Frontal cortex (tissue), 4 donors: ENCODE measurements around the gene GNB5. TPM values are rescaled to one million over a fixed set of nuclear protein-coding genes. Genes with fewer than 3 reads are reported as not detected.

Experiments used
- DNase-seq, 2 donors: peaks; one replicate each; pipeline ENCODE4 v3.0.0; 2012; ENCODE audit warnings: low spot score in 2 of 2
- FAIRE-seq: peaks from 2 replicates; lab custom pipeline; 2012; peaks lifted over from hg19 to GRCh38; lab: Jason Lieb, UNC
- total RNA-seq: library from RNA; depleted of rRNA; stranded (reverse); fragments of >200 nt; gene quantifications from one replicate; pipeline ENCODE4 v1.2.3, GENCODE V29; 2014
- donor health status: control.
- donor health status: control.
- donor health status: control.

Gene GNB5
- total RNA-seq, 1 donor from 2014 or later, result 34.2 TPM

- DNase-seq (no peak), FAIRE-seq (no peak)
Measured at GRCh38 chr15:52118969-52119749, 72.0 kb downstream of the GNB5 start.

- no peak for FAIRE-seq
- no peak for DNase-seq
Measured at GRCh38 chr15:52117549-52117948, 73.6 kb downstream of the GNB5 start.

DNA sequence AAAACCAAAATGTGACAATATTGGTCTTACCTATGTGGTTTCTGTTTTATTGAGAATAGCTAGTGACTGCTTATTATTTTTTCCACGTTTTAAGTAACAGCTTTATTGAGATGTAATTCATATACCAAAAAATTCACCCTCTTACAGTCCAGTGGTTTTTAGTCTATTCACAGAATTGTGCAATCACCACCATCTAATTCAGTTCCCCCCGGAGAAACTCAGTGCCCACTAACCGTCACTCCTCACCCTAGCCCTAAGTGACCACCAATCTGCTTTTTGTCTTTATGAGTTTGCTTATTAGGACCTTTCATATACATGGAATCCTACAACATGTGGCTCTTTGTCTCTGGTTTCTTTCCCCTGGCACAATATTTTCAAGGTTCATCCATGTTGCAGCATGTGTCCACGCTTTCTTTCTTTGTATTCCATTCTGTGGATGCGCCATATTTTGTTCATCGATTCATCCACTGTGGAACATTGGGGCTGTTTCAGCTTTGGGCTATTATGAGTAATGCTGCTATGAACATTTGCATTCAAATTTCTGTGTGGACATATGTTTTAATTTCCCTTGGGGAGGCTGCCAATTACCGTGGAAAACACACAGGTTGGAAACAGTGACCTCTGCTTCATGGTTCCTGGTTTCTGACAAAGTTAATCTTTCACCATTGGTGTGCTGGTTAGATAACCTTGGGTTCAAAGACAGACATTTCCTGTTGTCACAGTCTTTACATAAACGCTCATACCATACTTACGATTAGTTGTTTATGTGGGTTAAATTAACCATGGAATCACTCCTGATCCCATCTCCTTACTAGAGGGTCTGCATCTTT, 75.4 kb downstream of the GNB5 start:
- FAIRE-seq, result no peak

GRCh38 chr15:52114261-52115055, 76.7 kb downstream of the GNB5 start:
- FAIRE-seq (no peak), DNase-seq (peak; percentile 52 to 73)

More for the DNA sequence above, 75.4 kb downstream of the GNB5 start:
- no peak for DNase-seq

DNA sequence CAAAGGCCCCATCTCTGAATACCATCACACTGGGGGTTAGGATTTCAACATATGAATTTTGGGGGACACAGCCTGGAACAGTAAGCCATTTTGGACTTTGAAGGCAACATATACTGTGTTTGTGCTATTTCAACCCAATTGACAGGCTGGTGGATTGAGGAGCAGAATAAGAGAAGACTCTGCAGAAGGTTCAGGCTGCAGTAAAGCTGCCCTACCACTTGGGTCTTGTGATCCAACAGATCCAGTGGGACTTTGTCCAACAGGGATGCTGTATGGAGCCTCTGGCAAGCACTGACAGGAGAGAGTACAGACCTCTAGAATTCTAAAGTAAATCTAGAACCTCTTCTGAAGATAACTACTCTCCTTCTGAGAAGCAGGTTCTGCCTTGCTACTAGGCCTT, 77.5 kb downstream of the GNB5 start:
- DNase-seq, result no peak

GRCh38 chr15:52113235-52113634, 78.0 kb downstream of the GNB5 start:
- no peak for FAIRE-seq

More for the DNA sequence above, 77.5 kb downstream of the GNB5 start:
- no peak for FAIRE-seq

GRCh38 chr15:52112203-52112750, 78.9 kb downstream of the GNB5 start:
- FAIRE-seq, result no peak
- DNase-seq, result peak in 1 of 2 donors; percentile 42

More at GRCh38 chr15:52113235-52113634, 78.0 kb downstream of the GNB5 start:
- no peak for DNase-seq

- DNase-seq (no peak), FAIRE-seq (no peak)
Measured at GRCh38 chr15:52111517-52112202, 79.5 kb downstream of the GNB5 start.

DNA sequence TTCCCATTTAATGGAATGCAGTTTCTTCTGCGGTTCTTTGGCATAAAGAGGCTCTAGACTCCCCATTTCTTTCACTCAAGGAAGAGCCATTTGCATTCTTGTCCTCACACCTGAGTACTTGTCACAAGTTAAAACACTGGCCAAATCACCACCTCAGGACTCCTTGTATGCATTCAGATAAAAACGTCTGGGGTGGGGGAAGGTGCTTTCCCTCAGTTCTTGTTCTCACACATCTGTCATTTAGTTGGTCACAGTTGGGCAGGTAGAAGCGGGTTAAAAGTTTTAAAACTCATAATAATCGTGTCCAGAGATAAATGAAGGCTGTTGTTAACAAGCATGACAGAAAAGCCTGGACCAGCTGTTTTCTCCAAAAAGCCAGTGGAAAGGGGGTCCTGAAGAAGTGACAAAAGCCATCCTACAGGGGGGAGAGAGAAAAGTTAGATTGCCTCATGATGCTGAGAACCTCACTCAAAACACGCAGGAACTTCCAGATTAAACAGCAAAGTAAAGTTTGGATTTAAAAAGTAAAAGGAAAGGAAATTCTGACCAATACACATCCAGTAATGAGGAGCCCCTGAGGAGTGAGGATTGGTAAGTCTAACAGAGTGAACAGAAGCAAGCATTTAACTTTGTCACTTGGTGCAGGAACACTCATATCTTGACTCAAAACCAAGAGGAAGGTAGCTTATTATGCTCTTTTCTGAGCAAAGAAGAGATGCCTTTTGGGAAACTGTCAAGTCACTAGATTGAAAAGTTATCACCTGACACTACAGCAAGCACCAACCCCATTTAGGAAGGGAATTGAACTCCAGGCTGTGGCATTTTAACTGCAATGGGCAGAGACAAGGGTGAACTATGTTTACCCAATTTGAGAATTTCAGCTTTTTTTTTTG, 81.4 kb downstream of the GNB5 start:
- DNase-seq (no peak), FAIRE-seq (no peak)

DNA sequence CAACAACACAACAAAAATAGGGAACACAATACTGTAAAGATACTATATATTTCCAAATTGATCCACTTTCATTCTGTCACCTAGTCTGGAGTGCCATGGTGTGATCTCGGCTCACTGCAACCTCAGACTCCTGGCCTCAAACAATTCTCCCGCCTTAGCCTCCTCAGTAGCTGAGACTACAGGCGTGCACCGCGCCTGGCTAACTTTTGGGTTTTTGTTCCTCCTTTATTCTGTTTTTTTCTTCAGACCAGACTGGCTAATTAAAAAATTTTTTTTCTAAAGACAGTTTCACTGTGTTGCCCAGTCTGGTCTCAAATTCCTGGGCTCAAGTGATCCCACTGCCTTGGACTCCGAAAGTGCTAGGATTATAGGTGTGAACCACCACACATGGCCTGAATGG, 84.0 kb downstream of the GNB5 start:
- DNase-seq (no peak), FAIRE-seq (no peak)

DNA sequence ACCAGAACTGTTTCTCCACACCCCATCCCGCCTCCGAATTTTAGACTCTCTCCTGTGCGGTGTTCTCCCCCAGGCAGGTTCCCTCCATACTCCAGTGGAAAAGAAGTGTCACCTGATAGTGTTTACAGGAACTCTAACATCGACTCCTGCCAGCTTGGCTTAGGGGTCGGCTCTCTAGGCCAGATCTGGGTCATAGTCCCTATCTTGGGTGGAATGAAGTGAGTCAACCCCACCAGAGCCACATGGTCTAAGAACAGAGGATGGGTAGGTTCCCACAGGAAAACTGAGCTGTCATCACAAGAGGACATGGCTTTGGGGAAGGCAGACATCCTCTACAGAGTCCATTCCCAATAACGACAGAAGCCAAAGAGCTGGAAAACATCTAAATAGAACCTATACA, 84.6 kb downstream of the GNB5 start:
- no peak for DNase-seq

DNA sequence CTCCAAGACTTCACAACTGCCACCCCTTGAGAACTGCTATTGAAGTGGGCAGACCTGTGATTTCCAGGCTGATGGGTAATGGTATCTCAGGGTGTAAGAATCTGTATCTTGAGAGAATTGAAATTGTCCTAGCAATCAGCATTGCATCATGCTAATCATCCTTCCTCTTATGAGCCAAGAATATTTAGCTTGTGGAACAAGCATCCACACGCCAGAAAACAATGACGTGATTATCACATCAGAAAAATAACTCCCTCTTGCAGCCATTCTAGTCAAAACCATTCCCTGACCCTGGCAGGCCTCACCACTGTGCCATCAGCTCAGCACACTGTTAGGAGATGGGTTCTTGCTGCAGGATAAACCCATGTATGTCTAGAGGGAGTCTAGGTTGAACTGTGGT, 85.3 kb downstream of the GNB5 start:
- DNase-seq (no peak), FAIRE-seq (no peak)

More for the DNA sequence above, 84.6 kb downstream of the GNB5 start:
- no peak for FAIRE-seq

GRCh38 chr15:52104532-52105004, 86.6 kb downstream of the GNB5 start:
- FAIRE-seq, result no peak
- no peak for DNase-seq

GRCh38 chr15:52103217-52104207, 87.7 kb downstream of the GNB5 start:
- DNase-seq, result peak in 1 of 2 donors; percentile 34
- no peak for FAIRE-seq

DNA sequence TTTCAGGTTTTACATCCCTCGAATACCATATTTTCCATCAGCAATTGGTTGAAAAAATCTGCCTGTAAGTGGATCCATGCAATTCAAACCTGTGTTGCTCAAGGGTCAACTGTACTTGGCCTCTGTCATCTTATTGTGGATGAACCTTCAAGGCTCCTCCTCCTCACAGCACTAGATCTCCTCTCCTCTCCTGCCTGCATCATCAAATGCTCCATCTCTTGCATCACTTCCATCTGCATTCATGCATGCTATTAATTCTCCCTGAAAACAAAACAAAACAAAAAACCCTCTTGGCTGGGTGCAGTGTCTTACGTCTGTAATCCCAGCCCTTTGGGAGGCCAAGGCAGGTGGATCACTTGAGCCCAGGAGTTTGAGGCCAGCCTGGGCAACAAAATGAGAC, 88.7 kb downstream of the GNB5 start:
- DNase-seq (no peak), FAIRE-seq (no peak)

DNA sequence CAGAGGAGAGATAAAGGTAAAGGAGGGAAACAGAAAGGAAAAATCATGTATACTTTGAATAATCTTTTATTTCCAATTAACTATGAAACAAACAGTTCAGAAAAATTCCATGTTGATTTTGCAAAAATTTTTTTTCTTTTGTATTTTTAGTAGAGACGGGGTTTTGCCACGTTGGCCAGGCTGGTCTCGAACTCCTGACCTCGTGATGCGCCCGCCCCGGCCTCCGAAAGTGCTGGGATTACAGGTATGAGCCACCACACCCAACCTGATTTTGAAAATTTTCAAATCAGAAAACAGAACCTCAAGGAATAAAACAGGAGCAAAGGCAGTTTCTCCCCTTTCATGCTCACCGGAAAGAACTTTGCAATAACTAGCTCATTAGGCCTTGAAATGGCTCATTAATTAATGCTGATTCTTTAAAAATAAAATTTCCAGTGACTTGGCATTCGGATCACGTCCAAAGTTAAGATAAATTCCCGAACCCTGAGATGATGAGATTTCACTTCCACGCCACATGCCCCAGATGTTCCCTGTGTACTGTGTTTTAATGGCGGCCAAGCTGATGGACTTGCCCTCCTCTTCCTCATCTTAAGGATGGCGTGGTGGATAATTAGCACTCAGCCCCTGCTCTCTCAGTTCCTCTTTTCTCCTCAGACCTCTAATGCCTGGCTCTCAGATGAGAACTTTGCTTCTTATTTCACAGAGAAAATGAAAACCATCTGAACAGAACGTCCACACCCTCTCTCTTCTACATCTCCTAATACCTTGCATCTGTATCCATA, 89.5 kb downstream of the GNB5 start:
- FAIRE-seq (no peak), DNase-seq (no peak)
